SK-N-DZ (cell line): ENCODE data around the gene NTS. TPM values are rescaled to one million over a fixed set of nuclear protein-coding genes. Genes with fewer than 3 reads are reported as not detected.
A peak's percentile ranks its signal among the peaks of the same experiment; 100 is the strongest.

Source experiments
- DNase-seq: peaks from one replicate; pipeline ENCODE4 v3.0.0-alpha.2; 2015; ENCODE audit warnings: low spot score
- polyA plus RNA-seq, 2 experiments: library from polyadenylated mRNA; depleted of rRNA; stranded (reverse); fragments of >200 nt; gene quantifications; 2 replicates each; pipeline ENCODE4 v1.2.3, GENCODE V29; 2014

Gene NTS
- polyA plus RNA-seq (2014; cell fraction: cytosol; rRNA removed), result 0.85 and 1.4 TPM in 2 replicates
- polyA plus RNA-seq (2014; cell fraction: nucleus; rRNA removed), result 1.6 and 2.8 TPM in 2 replicates

GRCh38 chr12:85874031-85874461 lies at the start of gene NTS:
NTS (plus strand) TSS chr12:85874295; CDS start chr12:85874404, 109 bp downstream.
- DNase-seq, result peak; percentile 50

- DNase-seq, result no peak
These were observed 48.3 kb upstream of the NTS start for GRCh38 chr12:85825746-85826145.

GRCh38 chr12:85828576-85828975 lies 45.5 kb upstream of the NTS start:
- no peak for DNase-seq

- DNase-seq, result no peak
These were observed 44.7 kb upstream of the NTS start for GRCh38 chr12:85829391-85829790.

- no peak for DNase-seq
These were observed 42.6 kb upstream of the NTS start for GRCh38 chr12:85831327-85831990.

GRCh38 chr12:85833579-85833978 lies 40.5 kb upstream of the NTS start:
- DNase-seq, result no peak

- no peak for DNase-seq
These were observed 39.7 kb upstream of the NTS start for GRCh38 chr12:85834378-85834777.

- no peak for DNase-seq
These were observed 38.5 kb upstream of the NTS start for GRCh38 chr12:85835426-85836196.

GRCh38 chr12:85836197-85837090 lies 37.7 kb upstream of the NTS start, which contains the start of gene RASSF9:
RASSF9 (minus strand) TSS chr12:85836409; CDS start chr12:85836201, 208 bp downstream.
- DNase-seq, result no peak

GRCh38 chr12:85843606-85844310 lies 30.3 kb upstream of the NTS start:
- no peak for DNase-seq

GRCh38 chr12:85849344-85849743 lies 24.8 kb upstream of the NTS start:
- no peak for DNase-seq

GRCh38 chr12:85855305-85855704 lies 18.8 kb upstream of the NTS start:
- no peak for DNase-seq

GRCh38 chr12:85856966-85857365 lies 17.1 kb upstream of the NTS start:
- DNase-seq, result no peak

GRCh38 chr12:85865890-85866289 lies 8.2 kb upstream of the NTS start:
- DNase-seq, result peak; percentile 14

GRCh38 chr12:85866986-85867776 lies 6.9 kb upstream of the NTS start:
- peak; percentile 63 for DNase-seq

GRCh38 chr12:85872497-85873091 lies 1.5 kb upstream of the NTS start:
- DNase-seq, result peak; percentile 68

- DNase-seq, result no peak
These were observed 3.4 kb downstream of the NTS start for GRCh38 chr12:85877459-85877858.

GRCh38 chr12:85883763-85884162 lies 9.7 kb downstream of the NTS start:
- DNase-seq, result no peak

- DNase-seq, result no peak
These were observed 20.6 kb downstream of the NTS start for GRCh38 chr12:85894653-85895052.
